GM23338 (cell line): ENCODE results near the gene TMEM175. TPM values are rescaled to one million over a fixed set of nuclear protein-coding genes. Genes with fewer than 3 reads are reported as not detected.
A peak's percentile ranks its signal among the peaks of the same experiment; 100 is the strongest.

Experiments used
- ATAC-seq: fragments of 200-7000 bp; cut with Tn5 transposase; 3 replicates; pipeline ENCODE4 v1.9.1; 2020
- DNase-seq: peaks from one replicate; pipeline ENCODE4 v3.0.0-alpha.2; 2015; ENCODE audit warnings: low spot score
- H2AFZ ChIP-seq: fragments of 200-600 bp; sonication (generic); 2 replicates; pipeline ENCODE4 v1.8.0; 2016; ENCODE audit warnings: antibody characterized with exemption, mild to moderate bottlenecking, moderate library complexity
- H3F3A ChIP-seq: fragments of 200-600 bp; sonication (generic); replicated peaks from 2 replicates; pipeline ENCODE4 v1.8.0; 2017; ENCODE audit warnings: antibody characterized with exemption, mixed run types, low read depth
- H3K27ac ChIP-seq: fragments of 200-600 bp; sonication (generic); 2 replicates; pipeline ENCODE4 v1.6.1; 2016; ENCODE audit warnings: low read depth
- H3K27me3 ChIP-seq: fragments of 200-600 bp; sonication (generic); 2 replicates; pipeline ENCODE4 v1.8.0; 2016; ENCODE audit warnings: mild to moderate bottlenecking, mixed run types, moderate library complexity; ENCODE audit not compliant: insufficient read depth
- H3K36me3 ChIP-seq: fragments of 200-600 bp; sonication (generic); 2 replicates; pipeline ENCODE4 v1.8.0; 2016; ENCODE audit warnings: mild to moderate bottlenecking; ENCODE audit not compliant: insufficient read depth
- H3K4me1 ChIP-seq: fragments of 200-600 bp; sonication (generic); 2 replicates; pipeline ENCODE4 v1.8.0; 2016; ENCODE audit warnings: mild to moderate bottlenecking, moderate library complexity; ENCODE audit not compliant: insufficient read depth
- H3K4me2 ChIP-seq: fragments of 200-600 bp; sonication (generic); 2 replicates; pipeline ENCODE4 v1.7.1; 2017; ENCODE audit warnings: mixed run types
- H3K4me3 ChIP-seq: fragments of 200-600 bp; sonication (generic); 2 replicates; pipeline ENCODE4 v1.6.1; 2016; ENCODE audit warnings: mixed run types
- H3K79me2 ChIP-seq: fragments of 200-600 bp; sonication (generic); replicated peaks from 2 replicates; pipeline ENCODE4 v1.8.0; 2017; ENCODE audit warnings: mild to moderate bottlenecking; ENCODE audit not compliant: insufficient read depth
- H3K9me2 ChIP-seq: fragments of 200-600 bp; sonication (generic); 2 replicates; pipeline ENCODE4 v1.8.0; 2017; ENCODE audit not compliant: insufficient read depth
- H4K20me1 ChIP-seq: fragments of 200-600 bp; sonication (generic); replicated peaks from 2 replicates; pipeline ENCODE4 v1.8.0; 2017; ENCODE audit warnings: mild to moderate bottlenecking; ENCODE audit not compliant: insufficient read depth
- H3K27ac Mint-ChIP-seq: 2 replicates; pipeline ENCODE4 v1.8.0; 2020; ENCODE audit warnings: inconsistent platforms, mild to moderate bottlenecking, moderate library complexity, mixed read lengths
- H3K27me3 Mint-ChIP-seq: 3 replicates; pipeline ENCODE4 v1.8.0; 2022; ENCODE audit warnings: low read depth, mild to moderate bottlenecking, moderate library complexity, mixed read lengths, inconsistent platforms; ENCODE audit not compliant: insufficient read depth, poor library complexity
- H3K36me3 Mint-ChIP-seq: 3 replicates; pipeline ENCODE4 v1.8.0; 2021; ENCODE audit warnings: low read depth, mild to moderate bottlenecking, inconsistent platforms, moderate library complexity, mixed read lengths
- H3K4me1 Mint-ChIP-seq: 3 replicates; pipeline ENCODE4 v1.8.0; 2020; ENCODE audit warnings: mild to moderate bottlenecking, inconsistent platforms, mixed read lengths
- H3K4me3 Mint-ChIP-seq: 3 replicates; pipeline ENCODE4 v1.8.0; 2021; ENCODE audit warnings: moderate library complexity, mild to moderate bottlenecking, inconsistent platforms, mixed read lengths
- H3K9me3 Mint-ChIP-seq: 3 replicates; pipeline ENCODE4 v1.8.0; 2020; ENCODE audit warnings: moderate library complexity, mild to moderate bottlenecking, inconsistent platforms, mixed read lengths
- CREB1 ChIP-seq: fragments of 250-450 bp; sonication (Bioruptor Pico); IDR thresholded peaks from 2 replicates; pipeline ENCODE4 v1.5.0; 2020; ENCODE audit warnings: low read depth, mild to moderate bottlenecking, moderate library complexity
- EZH2 ChIP-seq: fragments of 200-600 bp; sonication (generic); IDR thresholded peaks from one replicate; pipeline ENCODE4 v1.8.0; 2017; ENCODE audit warnings: antibody characterized with exemption, mild to moderate bottlenecking, low read depth; ENCODE audit not compliant: unreplicated experiment
- EZH2phosphoT487 ChIP-seq: fragments of 200-600 bp; sonication (generic); IDR thresholded peaks from one replicate; pipeline ENCODE4 v1.8.1; 2018; ENCODE audit warnings: antibody characterized with exemption; ENCODE audit not compliant: unreplicated experiment
- JUNB ChIP-seq: IDR thresholded peaks from one replicate; pipeline ENCODE4 v1.6.1; 2016; ENCODE audit warnings: antibody characterized with exemption; ENCODE audit not compliant: unreplicated experiment
- NANOG ChIP-seq: IDR thresholded peaks from 2 replicates; pipeline ENCODE4 v1.6.1; 2016; ENCODE audit warnings: antibody characterized with exemption, borderline replicate concordance
- POLR2AphosphoS5 ChIP-seq: IDR thresholded peaks from 2 replicates; pipeline ENCODE4 v1.6.1; 2016; ENCODE audit warnings: antibody characterized with exemption, low read depth
- ZNF114 ChIP-seq: fragments of 250-450 bp; sonication (Bioruptor Pico); IDR thresholded peaks from 2 replicates; pipeline ENCODE4 v1.5.0; 2020; ENCODE audit warnings: mild to moderate bottlenecking, moderate library complexity
- polyA plus RNA-seq: library from polyadenylated mRNA; unstranded; fragments of >200 nt; fragmentation: Nextera tagmentation; extraction: Ambion mirVana; gene quantifications from 2 replicates; pipeline ENCODE4 v1.2.1, GENCODE V29; 2016
- total RNA-seq: library from RNA; depleted of rRNA; stranded (reverse); fragments of >200 nt; shearing (Covaris generic); gene quantifications from 2 replicates; pipeline ENCODE4 v1.2.3, GENCODE V29; 2014
- TF ChIP-seq, protein P1 (sequence below), 2 experiments: fragments of 200-600 bp in 1 of 2; sonication (generic) in 1 of 2; conservative IDR thresholded peaks; 2 replicates each; pipeline versions ENCODE4 v1.5.1 to v1.6.1; 2016 to 2017; ENCODE audit warnings: antibody characterized with exemption in 2 of 2, low read depth in 2 of 2, mild to moderate bottlenecking in 2 of 2, moderate library complexity in 1 of 2

The TMEM175 gene
- total and polyA plus RNA-seq, 2 experiments from 2014 or later: 8.0 to 11.4 TPM

DNA sequence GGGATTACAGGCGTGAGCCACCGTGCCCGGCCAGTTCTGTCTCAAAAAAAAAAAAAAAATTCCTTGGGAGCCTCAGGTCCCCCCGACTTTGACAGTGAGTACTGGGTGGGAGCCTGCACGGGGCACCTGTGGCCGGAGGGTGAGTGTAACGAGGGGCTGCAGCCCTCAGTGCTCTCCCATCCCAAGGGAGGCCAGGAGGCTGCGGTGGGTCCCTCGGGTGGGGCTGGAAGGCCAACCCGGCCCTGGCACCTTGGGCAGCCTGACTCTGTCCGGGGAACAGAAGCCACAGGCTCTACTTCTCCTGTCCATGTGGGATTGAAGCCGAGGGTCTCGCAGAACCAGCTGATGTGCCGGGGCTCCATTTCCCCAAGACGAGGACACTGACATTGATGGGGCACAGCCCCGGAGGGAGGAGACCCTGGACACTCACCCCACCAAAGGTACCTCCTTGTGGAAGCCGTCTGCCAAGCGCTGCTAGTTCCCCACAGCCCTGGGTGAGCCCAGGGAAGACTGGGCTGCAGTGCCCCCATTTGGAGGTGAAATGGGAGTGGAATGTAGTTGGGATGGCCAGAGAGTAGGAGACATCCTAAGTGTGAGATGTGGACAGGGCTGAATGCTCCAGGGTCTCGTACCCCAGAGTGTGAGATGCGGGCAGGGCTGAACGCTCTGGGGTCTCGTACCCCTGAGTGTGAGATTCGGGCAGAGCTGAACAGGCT lies 63.2 kb downstream of the TMEM175 start:
- peaks cover 44% of the 10 kb centered on the region for H3K27me3 Mint-ChIP-seq
- TF ChIP-seq, protein P1, sequence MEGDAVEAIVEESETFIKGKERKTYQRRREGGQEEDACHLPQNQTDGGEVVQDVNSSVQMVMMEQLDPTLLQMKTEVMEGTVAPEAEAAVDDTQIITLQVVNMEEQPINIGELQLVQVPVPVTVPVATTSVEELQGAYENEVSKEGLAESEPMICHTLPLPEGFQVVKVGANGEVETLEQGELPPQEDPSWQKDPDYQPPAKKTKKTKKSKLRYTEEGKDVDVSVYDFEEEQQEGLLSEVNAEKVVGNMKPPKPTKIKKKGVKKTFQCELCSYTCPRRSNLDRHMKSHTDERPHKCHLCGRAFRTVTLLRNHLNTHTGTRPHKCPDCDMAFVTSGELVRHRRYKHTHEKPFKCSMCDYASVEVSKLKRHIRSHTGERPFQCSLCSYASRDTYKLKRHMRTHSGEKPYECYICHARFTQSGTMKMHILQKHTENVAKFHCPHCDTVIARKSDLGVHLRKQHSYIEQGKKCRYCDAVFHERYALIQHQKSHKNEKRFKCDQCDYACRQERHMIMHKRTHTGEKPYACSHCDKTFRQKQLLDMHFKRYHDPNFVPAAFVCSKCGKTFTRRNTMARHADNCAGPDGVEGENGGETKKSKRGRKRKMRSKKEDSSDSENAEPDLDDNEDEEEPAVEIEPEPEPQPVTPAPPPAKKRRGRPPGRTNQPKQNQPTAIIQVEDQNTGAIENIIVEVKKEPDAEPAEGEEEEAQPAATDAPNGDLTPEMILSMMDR (conservative IDR thresholded peaks at IDR 0.05; ENCODE audit: low read depth in 2 of 2): peak in 1 of 2 experiments; percentile 55; a peak in 2 of 4 replicates
- no peak for TF ChIP-seq EZH2phosphoT487
- TF ChIP-seq ZNF114 (CRISPR knock-in tag): no peak
- ATAC-seq: peak; percentile 17

DNA sequence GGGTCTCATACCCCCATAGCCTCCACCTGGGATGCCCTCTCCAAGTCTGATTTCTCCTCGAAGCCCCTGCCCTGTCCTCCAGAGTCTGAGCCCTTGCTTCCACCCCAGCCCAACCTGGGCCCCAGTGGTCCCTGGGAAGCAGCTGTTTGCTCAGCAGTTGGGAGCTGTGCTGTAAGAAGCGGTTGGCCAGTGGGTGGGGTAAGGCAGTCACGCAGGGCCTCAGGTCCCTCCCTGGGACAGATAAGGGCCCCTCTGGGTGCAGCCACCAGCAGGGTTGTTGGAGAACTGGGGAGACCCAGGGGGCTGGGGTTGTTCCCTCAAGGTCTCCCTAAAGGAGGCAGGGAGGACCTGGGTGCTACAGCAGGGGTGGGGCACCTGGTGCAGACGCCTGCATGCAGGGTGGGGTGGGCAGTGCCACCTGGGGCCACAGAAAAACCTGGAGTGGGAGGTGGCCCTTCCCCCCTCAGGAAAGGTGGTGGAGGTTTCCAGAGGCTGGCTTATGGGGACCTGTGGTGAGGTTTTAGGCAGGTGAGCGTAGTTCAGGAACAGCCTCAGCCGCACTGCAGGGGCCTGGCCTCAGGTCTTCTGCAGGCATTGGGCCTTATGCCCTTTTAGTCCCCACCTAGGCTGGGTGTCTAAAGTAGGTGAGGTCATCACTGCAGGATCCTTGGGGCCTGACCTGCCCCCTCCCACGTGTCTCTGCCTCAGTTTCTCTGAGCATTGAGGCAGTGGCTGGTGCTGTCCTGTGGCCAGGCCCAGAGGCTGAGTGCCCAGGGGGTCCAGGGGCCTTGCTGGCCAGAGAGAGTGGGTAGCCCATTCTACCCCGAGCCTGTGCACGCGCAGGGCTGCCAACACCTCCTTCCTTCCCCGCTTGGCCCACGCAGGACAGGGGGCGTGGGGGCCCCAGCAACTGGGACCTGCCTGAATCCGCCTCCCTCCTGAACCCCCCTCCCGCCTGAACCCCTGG lies 64.1 kb downstream of the TMEM175 start:
- no peaks in the 10 kb centered on the region for H3K9me3 Mint-ChIP-seq
- Histone ChIP-seq H3K36me3 (no peaks in the 10 kb centered on the region), H3K9me2 (no peaks in the 10 kb centered on the region), H3K4me1 (no peaks in the 10 kb centered on the region; the same call in 1 of the 2 replicates), H2AFZ (no peak overlapping the region), H3F3A (no peaks in the 10 kb centered on the region), H3K27ac (no peak overlapping the region), H3K27me3 (peaks cover 55% of the 10 kb centered on the region), H3K79me2 (no peaks in the 10 kb centered on the region), H3K4me3 (peak overlapping the region; percentile 57; the same call in 1 of the 2 replicates), H3K4me2 (peak overlapping the region; percentile 80; the same call in 1 of the 2 replicates), H4K20me1 (no peaks in the 10 kb centered on the region; the same call in 1 of the 2 replicates)
- H3K4me3 Mint-ChIP-seq: peak overlapping the region; percentile 63; the same call in 2 of the 3 replicates
- peaks cover 49% of the 10 kb centered on the region for H3K27me3 Mint-ChIP-seq
- no peaks in the 10 kb centered on the region for H3K36me3 Mint-ChIP-seq
- no peak for ATAC-seq
- H3K27ac Mint-ChIP-seq: no peak overlapping the region
- peaks cover 4% of the 10 kb centered on the region; the same call in 2 of the 3 replicates for H3K4me1 Mint-ChIP-seq
- DNase-seq: no peak
- TF ChIP-seq EZH2phosphoT487 (no peak), CREB1 (no peak), POLR2AphosphoS5 (no peak), NANOG (no peak), EZH2 (no peak), JUNB (no peak)
- TF ChIP-seq, protein P1 (conservative IDR thresholded peaks at IDR 0.05; ENCODE audit: low read depth in 2 of 2): no peak

More for the DNA sequence above, 63.2 kb downstream of the TMEM175 start:
- no peak overlapping the region for H3K4me2 ChIP-seq
- no peak overlapping the region for H3K4me3 ChIP-seq
- no peak overlapping the region for H3K27ac ChIP-seq
- H3K9me2 ChIP-seq: no peaks in the 10 kb centered on the region
- H4K20me1 ChIP-seq: no peaks in the 10 kb centered on the region; the same call in 1 of the 2 replicates
- no peaks in the 10 kb centered on the region for H3K79me2 ChIP-seq
- H3K4me3 Mint-ChIP-seq: no peak overlapping the region
- no peaks in the 10 kb centered on the region; the same call in 1 of the 2 replicates for H3K4me1 ChIP-seq
- no peaks in the 10 kb centered on the region for H3F3A ChIP-seq
- H3K27ac Mint-ChIP-seq: no peak overlapping the region
- H3K36me3 ChIP-seq: no peaks in the 10 kb centered on the region
- no peak overlapping the region for H2AFZ ChIP-seq
- H3K4me1 Mint-ChIP-seq: peaks cover 4% of the 10 kb centered on the region; the same call in 2 of the 3 replicates
- H3K36me3 Mint-ChIP-seq: no peaks in the 10 kb centered on the region
- H3K27me3 ChIP-seq: peaks cover 47% of the 10 kb centered on the region
- no peaks in the 10 kb centered on the region for H3K9me3 Mint-ChIP-seq
- DNase-seq: no peak
